Right kidney (tissue), 9 donors: ENCODE measurements around the gene COA1.
"Not testable (repeated sequence)": the region's sequence is repeated elsewhere in the genome, so short reads cannot be mapped to it uniquely, and the experiment has no call there.

Experiments used
- DNase-seq: peaks from one replicate; pipeline ENCODE4 v3.0.0-alpha.2; 2016
- long read RNA-seq, 8 donors: transcript quantifications; one replicate each; lab custom pipeline, GENCODE V29; 2026

The COA1 gene
- long read RNA-seq, donor 1, transcript COA1-210 (7 exons, 1,520 nt), result minor isoform, 5 of 66 reads
- long read RNA-seq, donor 1, transcript COA1-201 (6 exons, 927 nt), result major isoform, 21 of 66 reads
- long read RNA-seq, donor 1, partial matches to known transcripts, result 32 of 66 reads
- long read RNA-seq, donor 1, other reads (novel, unspliced or antisense), result 0 of 66 reads
- long read RNA-seq, donor 2, transcript COA1-219 (3 exons, 2,135 nt), result minor isoform, 5 of 52 reads
- long read RNA-seq, donor 2, transcript COA1-201 (6 exons, 927 nt), result major isoform, 28 of 52 reads
- long read RNA-seq, donor 2, partial matches to known transcripts, result 15 of 52 reads
- long read RNA-seq, donor 2, other reads (novel, unspliced or antisense), result 0 of 52 reads
- long read RNA-seq, donor 3, transcript COA1-201 (6 exons, 927 nt), result major isoform, 12 of 32 reads
- long read RNA-seq, donor 3, partial matches to known transcripts, result 18 of 32 reads
- long read RNA-seq, donor 3, other reads (novel, unspliced or antisense), result 0 of 32 reads
- long read RNA-seq, donor 4, transcript COA1-201 (6 exons, 927 nt), result major isoform, 13 of 27 reads
- long read RNA-seq, donor 4, partial matches to known transcripts, result 10 of 27 reads
- long read RNA-seq, donor 4, other reads (novel, unspliced or antisense), result 0 of 27 reads
- long read RNA-seq, donor 5, transcript COA1-201 (6 exons, 927 nt), result major isoform, 25 of 30 reads
- long read RNA-seq, donor 5, partial matches to known transcripts, result 0 of 30 reads
- long read RNA-seq, donor 5, other reads (novel, unspliced or antisense), result 0 of 30 reads
- long read RNA-seq, donor 6, transcript COA1-201 (6 exons, 927 nt), result major isoform, 18 of 38 reads
- long read RNA-seq, donor 6, partial matches to known transcripts, result 10 of 38 reads
- long read RNA-seq, donor 6, other reads (novel, unspliced or antisense), result 0 of 38 reads
- long read RNA-seq, donor 7, transcript COA1-201 (6 exons, 927 nt), result major isoform, 19 of 49 reads
- long read RNA-seq, donor 7, partial matches to known transcripts, result 24 of 49 reads
- long read RNA-seq, donor 7, other reads (novel, unspliced or antisense), result 0 of 49 reads
- long read RNA-seq, donor 8, transcript COA1-201 (6 exons, 927 nt), result major isoform, 32 of 64 reads
- long read RNA-seq, donor 8, partial matches to known transcripts, result 24 of 64 reads
- long read RNA-seq, donor 8, other reads (novel, unspliced or antisense), result 0 of 64 reads

- peak; percentile 94 for DNase-seq
These were observed at the start of gene COA1 for GRCh38 chr7:43729214-43729923. TSS of gene COA1 (minus strand) at chr7:43729523. CDS start at chr7:43648614, 80,909 bp downstream.

GRCh38 chr7:43778293-43779044 is 49.1 kb upstream of the COA1 start:
- not testable (repeated sequence) for DNase-seq

GRCh38 chr7:43775255-43775654 is 45.9 kb upstream of the COA1 start:
- DNase-seq, result not testable (repeated sequence)

GRCh38 chr7:43773268-43773667 is 43.9 kb upstream of the COA1 start:
- not testable (repeated sequence) for DNase-seq

GRCh38 chr7:43771573-43771972 is 42.2 kb upstream of the COA1 start:
- no peak for DNase-seq

- DNase-seq, result no peak
These were observed 41.8 kb upstream of the COA1 start for GRCh38 chr7:43771128-43771527.

- no peak for DNase-seq
These were observed 40.6 kb upstream of the COA1 start for GRCh38 chr7:43769791-43770465.

- no peak for DNase-seq
These were observed 40.0 kb upstream of the COA1 start for GRCh38 chr7:43769281-43769680.

GRCh38 chr7:43768887-43769272 is 39.6 kb upstream of the COA1 start:
- DNase-seq, result no peak

GRCh38 chr7:43768201-43768886 is 39.0 kb upstream of the COA1 start:
- no peak for DNase-seq

- DNase-seq, result no peak
These were observed 38.0 kb upstream of the COA1 start for GRCh38 chr7:43767311-43767710.

- no peak for DNase-seq
These were observed 37.2 kb upstream of the COA1 start for GRCh38 chr7:43766564-43766963.

GRCh38 chr7:43764807-43765491 is 35.6 kb upstream of the COA1 start:
- DNase-seq, result no peak

- peak; percentile 33 for DNase-seq
These were observed 34.9 kb upstream of the COA1 start for GRCh38 chr7:43764039-43764761.

- no peak for DNase-seq
These were observed 33.9 kb upstream of the COA1 start for GRCh38 chr7:43763183-43763582.

GRCh38 chr7:43761938-43762692 is 32.8 kb upstream of the COA1 start:
- DNase-seq, result no peak

- DNase-seq, result no peak
These were observed 32.1 kb upstream of the COA1 start for GRCh38 chr7:43761382-43761781.

- DNase-seq, result no peak
These were observed 31.5 kb upstream of the COA1 start for GRCh38 chr7:43760861-43761260.
